ENCODE data around the gene TRAPPC12.
"Not testable (repeated sequence)": the region's sequence is repeated elsewhere in the genome, so short reads cannot be mapped to it uniquely, and the experiment has no call there.

The TRAPPC12 gene

DNA sequence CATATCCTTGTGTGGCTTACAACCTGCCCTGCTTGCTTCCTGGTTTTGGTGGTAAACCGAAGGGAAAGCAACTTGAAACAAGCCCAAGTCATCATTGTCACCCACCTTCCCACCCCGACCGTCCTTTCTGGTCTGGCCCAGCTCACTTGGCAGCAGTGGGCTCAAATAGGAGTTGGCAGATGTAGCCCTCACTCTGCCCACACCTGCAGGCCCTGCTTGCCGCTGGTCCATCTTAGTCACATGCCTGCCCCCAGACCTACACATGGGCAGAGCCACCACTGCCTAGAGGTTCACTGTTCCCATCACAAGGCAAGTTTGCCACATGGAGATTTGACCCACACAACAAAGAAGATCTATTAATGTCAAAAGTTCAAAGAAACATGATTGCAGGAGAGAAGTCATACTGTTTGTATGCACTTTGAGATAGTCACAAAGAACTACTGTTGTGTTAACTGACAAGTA, 11.2 kb upstream of the TRAPPC12 start:
- DNase-seq, result no peak
- intact Hi-C loops (cut with DNase I), result no loop called here

DNA sequence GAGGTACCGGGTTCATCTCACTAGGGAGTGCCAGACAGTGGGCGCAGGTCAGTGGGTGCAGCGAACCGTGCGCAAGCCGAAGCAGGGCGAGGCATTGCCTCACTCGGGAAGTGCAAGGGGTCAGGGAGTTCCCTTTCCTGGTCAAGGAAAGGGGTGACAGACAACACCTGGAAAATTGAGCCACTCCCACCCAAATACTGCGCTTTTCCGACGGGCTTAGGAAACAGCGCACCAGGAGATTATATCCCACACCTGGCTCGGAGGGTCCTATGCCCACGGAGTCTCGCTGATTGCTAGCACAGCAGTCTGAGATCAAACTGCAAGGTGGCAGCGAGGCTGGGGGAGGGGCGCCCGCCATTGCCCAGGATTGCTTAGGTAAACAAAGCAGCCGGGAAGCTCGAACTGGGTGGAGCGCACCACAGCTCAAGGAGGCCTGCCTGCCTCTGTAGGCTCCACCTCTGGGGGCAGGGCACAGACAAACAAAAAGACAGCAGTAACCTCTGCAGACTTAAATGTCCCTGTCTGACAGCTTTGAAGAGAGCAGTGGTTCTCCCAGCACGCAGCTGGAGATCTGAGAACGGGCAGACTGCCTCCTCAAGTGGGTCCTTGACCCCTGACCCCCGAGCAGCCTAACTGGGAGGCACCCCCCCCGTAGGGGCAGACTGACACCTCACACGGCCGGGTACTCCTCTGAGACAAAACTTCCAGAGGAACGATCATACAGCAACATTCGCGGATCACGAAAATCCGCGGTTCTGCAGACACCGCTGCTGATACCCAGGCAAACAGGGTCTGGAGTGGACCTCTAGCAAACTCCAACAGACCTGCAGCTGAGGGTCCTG, 9.9 kb upstream of the TRAPPC12 start:
- DNase-seq; intact Hi-C loops (cut with DNase I): not testable (repeated sequence)

DNA sequence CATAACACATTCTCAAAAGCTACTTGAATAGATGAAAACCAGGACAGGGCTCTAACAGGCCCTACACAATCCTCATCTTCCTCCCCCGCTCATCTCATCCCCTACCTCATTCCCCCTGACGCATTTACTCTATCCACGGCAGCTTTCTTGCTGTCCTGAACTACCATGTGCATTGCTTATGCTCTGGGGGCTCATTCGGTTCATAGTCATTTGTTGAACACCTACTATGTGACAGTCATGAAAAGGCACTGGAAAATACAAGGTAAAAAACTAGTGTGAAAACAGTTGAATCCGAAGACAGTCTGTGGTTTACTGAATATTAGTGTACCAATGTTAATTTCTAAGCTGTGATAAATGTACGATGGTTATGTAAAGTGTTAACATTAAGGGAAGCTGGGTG, 2.7 kb upstream of the TRAPPC12 start:
- DNase-seq, result no peak
- intact Hi-C loops (cut with DNase I), result loop anchor here (5.0 kb wide), 1 partner anchor 180 kb away; the partner anchor contains the start of gene RNASEH1

DNA sequence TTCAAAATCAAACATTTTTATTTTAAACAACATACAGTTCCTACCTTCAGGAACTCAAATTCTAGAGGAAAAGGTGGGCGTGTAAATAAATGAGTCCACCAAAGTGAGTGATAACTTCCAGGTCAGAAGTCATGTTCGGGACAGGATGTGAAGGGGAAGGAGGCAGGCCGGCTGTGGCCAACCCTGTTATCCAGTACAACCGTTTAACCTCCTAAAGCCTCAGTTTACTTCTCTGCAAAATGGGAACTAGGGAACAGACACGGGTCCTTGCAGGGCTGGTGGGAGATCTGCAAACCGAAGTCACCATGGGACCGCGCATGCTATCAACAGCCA, 2.2 kb upstream of the TRAPPC12 start:
- DNase-seq, result peak in 1 of 10 donors; percentile 81
- intact Hi-C loops (cut with DNase I), result loop anchor here (5.0 kb wide), 1 partner anchor 180 kb away; the partner anchor contains the start of gene RNASEH1

DNA sequence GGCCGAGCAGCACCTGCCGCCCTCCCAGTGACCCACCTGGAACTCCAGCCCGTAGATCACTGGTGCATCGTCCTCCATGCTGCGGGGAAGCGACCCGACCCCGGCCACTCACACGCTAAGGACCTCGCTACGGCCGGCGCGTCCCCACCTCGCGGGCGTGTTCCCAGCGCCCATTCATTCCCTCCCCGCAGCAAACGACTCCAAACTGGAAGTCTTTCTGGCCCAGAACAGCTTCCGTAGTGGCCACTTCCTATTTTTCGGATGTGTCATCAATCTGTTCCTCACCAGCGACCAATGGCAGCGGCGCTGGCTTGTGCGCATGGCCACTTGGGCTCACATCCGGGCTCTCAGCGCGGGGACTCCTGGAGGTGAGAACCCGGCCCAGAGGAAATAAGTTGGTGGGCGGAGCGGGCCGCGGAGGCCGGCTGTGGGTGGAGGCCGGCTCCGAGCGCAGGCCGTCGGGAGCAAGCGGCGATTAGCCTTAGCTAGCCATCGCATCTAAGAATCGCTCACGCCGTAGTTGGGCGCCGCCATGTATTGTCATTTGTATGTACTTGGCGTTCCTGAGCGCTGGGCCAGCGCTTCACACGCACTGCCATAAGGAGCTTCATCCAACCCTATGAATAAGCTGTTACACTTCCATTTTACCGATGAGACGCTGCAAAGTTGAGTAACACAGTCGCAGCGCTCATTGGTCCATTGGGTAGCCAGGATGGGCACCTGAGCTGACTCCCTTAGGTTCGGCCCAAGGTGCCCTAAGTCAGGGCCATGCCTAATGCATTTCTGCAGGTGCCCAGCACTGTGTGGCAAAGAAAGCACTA, 1.7 kb upstream of the TRAPPC12 start, which contains the start of gene EIPR1:
TSS of gene EIPR1 (minus strand) at position 207 of the 821 bp plus-strand sequence. CDS start at position 78, 129 bp downstream.
- intact Hi-C loops (cut with DNase I), result loop anchor here (2.0 to 5.0 kb wide), 2 partner anchors 179 to 197 kb away; partner anchors contain the start of genes RNASEH1 and RPS7
- peak; percentile 95 to 100 (median 98) for DNase-seq

DNA sequence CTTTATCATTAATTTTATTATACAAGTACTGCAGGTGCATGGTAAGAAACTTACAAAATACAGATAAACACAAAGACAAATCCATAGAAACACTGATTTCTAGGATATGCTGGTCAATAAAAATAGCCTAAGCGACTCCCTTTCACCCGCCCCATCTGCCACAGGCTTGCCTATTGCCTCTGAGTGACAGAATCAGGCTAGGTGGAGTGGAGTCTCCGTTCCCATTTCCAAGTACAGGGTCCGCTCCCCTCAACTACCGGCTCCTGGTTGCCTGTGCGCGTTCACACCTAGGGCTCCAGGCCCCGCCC, 201 bp upstream of the TRAPPC12 start:
- intact Hi-C loops (cut with DNase I), result loop anchor here (2.0 to 5.0 kb wide), 2 partner anchors 178 to 196 kb away; partner anchors contain the start of genes RNASEH1 and RPS7
- DNase-seq, result no peak

DNA sequence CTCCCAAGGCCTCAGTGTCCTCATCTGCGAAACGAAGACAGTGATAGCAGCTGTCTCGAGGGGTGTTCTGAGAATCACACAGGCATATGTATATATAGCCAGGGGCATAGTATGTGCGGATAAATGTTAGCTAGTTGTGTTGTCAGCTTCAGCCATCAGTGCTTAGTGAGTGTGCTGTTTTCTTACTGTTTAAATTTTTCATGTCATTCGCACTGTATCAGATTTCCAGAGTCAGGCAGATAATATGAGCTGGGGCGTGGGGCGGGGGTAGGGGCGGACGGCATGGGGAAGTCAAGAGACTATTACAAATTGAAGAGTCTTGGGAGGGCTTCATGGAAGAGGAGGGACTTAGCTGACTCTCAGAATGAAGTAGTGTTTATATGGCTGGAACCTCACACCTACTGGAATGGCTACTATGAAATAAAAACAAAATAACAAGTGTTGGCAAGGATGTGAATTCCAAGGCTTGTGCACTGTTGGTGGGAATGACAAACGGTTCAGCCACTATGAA, 7.0 kb downstream of the TRAPPC12 start:
- intact Hi-C loops (cut with DNase I), result no loop called here

DNA sequence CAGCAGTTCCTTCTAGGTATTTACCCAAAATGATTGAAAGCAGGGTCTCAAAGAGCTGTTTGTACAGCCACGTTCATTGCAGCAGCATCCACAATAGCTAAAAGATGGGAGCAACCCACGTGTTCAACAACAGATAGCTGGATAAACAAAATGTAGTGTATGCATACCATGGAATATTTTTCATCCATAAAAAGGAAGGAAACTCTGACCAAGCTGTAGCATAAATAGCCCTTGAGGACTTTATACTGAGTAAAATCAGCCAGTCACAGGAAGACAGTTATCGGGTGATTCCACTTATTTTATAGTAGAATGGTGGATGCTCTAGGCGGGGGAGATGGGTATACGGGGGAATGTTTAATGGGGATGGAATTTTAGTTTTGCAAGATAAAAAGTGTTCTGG, 7.5 kb downstream of the TRAPPC12 start:
- no peak for DNase-seq
- intact Hi-C loops (cut with DNase I), result no loop called here

More for the DNA sequence above, 7.0 kb downstream of the TRAPPC12 start:
- no peak for DNase-seq

DNA sequence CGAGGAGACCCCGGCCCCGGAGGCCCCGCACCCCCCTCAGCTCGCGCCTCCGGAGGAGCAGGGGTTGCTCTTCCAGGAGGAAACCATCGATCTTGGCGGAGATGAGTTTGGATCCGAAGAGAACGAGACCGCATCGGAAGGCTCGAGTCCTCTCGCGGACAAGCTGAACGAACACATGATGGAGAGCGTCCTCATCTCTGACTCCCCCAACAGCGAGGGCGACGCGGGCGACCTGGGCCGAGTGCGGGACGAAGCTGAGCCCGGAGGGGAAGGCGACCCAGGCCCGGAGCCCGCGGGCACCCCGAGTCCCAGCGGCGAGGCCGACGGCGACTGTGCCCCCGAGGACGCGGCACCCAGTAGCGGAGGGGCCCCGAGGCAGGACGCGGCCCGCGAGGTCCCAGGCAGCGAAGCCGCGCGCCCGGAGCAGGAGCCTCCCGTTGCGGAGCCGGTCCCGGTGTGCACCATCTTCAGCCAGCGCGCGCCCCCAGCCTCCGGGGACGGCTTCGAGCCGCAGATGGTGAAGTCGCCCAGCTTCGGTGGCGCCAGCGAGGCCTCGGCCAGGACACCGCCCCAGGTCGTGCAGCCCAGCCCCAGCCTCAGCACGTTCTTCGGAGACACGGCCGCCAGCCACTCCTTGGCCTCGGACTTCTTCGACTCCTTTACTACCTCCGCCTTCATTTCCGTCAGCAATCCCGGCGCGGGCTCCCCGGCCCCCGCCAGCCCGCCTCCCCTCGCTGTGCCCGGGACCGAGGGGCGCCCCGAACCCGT, 8.3 kb downstream of the TRAPPC12 start:
- intact Hi-C loops (cut with DNase I), result no loop called here
- DNase-seq, result peak in 2 of 10 donors; percentile 73 to 86

DNA sequence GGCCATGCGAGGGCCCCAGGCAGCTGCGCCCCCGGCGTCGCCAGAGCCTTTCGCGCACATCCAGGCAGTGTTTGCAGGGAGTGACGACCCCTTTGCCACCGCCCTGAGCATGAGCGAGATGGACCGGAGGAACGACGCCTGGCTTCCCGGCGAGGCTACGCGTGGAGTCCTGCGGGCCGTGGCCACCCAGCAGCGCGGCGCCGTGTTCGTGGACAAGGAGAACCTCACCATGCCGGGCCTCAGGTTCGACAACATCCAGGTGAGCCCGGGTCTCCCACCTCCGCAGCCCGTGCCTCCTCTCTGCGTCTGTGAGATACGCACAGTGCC, 8.9 kb downstream of the TRAPPC12 start:
- intact Hi-C loops (cut with DNase I), result no loop called here

DNA sequence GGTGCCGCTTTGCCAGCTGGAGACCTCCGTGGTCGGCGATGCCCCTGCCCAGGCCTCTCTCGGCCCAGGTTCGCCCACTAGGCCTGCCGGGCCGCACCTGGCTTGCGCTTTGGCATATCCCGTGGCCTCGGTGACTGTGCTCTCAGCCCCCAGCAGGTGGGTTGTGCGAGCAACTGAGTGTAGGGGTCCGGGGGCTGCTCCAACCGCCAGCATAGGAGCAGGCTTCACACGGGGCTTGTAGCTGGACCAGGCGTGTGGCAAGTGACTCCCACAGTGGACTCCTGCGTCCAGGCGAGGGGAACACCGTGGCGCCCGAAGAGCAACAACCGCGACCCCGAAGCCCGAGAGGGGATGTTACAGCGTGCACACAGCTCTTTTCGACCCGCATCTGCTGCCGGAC, 9.7 kb downstream of the TRAPPC12 start:
- intact Hi-C loops (cut with DNase I), result no loop called here

More for the DNA sequence above, 8.9 kb downstream of the TRAPPC12 start:
- no peak for DNase-seq

DNA sequence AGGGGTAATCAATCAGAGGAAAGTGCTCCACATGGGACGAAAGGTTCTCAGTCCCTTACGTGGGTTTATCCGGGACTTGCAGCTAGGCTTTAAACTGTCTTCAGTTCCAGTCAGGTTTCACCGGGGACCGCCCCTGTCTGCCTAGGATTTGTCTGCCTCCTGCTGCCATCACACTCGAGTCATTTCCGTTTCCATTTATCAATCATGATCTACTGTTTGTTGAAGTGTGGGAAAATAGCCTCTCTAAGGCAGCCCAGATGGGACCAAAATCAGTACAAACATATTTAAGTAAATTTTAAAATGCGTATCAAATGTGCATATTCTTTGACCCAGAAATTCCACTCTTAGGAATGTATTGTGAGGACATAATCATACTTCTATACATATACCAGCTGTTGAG, 10.5 kb downstream of the TRAPPC12 start:
- DNase-seq, result no peak

More for the DNA sequence above, 9.7 kb downstream of the TRAPPC12 start:
- DNase-seq, result peak in 1 of 10 donors; percentile 68

DNA sequence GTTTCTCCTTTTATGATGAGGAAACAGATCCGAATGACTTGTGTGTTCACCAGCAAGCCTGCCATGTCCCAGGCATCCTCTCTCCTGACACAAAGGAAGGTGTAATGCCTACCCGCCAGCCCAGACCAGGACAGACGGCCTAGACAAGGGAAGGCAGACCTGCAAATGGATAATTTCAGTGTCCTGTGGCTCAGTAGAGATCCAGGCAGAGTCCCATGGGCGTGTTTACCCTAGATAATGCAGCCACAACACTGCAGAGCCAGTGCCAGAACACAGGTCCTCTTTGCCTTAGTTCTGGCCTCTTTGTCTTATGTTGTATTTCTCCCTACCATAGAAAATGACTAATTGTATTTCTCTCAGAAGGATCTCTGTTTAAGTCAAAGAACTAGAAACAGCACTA, 12.7 kb downstream of the TRAPPC12 start:
- DNase-seq, result no peak
- intact Hi-C loops (cut with DNase I), result no loop called here

More for the DNA sequence above, 10.5 kb downstream of the TRAPPC12 start:
- intact Hi-C loops (cut with DNase I), result no loop called here

DNA sequence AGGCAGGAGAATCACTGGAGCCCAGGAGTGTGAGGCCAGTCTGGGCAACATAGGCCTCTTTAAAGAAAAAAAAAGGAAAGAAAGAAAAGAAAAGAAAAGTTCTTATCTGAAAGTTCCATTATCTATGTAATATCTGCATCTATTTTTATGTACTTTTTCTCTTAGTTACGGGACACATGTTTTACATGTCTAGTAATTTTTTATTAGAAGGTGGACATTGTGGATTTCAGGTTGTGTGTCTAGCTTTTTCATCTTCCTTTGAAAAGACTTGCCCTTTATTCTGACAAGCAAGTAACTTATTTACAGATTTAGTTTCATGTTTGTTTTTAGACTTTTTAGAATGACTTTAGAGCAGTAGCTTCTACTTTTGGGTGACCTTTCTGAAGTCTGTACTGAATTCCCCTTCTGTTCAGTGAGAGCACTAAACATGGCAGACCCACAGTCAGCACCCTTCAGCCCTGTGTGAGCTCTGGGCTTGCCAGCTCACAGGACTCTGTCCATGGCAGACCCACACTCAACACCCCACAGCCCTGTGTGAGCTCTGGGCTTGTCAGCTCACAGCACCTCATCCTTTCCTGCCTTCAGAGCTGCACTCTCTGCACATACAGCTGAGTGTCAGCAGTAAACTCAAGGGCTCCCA, 17.5 kb downstream of the TRAPPC12 start:
- intact Hi-C loops (cut with DNase I), result no loop called here
- DNase-seq, result peak in 1 of 10 donors; percentile 74

DNA sequence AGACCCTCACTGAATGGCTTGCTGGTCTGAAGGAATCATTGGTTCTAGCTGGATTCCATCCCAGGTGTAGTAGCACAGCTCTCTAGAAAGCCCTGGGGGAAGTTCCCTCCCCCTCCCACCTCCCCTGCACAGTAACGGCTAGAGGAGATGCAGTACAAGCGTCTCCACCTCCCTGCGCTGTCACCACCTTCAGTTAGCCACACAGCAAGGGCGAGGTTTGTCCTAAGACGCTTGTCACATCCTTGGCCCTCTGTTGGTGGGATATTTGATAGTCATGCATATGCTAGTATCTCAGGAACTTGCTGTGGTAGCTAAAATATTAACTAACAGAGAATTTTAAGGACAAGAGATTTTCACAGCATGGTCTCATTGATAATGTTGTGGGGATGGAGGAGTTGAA, 19.4 kb downstream of the TRAPPC12 start:
- no peak for DNase-seq
- intact Hi-C loops (cut with DNase I), result no loop called here

DNA sequence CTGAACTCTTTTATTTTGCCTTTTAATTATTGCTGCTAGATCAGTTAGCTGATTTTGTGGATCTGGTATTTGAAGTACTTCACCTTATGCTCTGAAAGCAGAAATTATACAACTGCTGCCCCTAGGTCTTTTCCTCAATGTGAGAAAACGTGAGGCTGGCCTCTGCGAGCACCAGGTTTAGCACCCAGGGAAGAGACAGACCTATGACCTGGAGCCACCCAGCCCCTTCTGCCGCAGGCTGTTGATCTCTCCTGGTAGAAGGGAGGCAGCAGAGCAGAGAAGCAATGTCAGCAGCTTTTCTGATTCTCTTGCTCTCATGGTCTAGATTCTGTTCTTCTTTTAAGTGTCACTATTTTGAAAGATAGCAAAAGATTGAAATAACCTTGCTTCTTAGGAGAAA, 19.9 kb downstream of the TRAPPC12 start:
- no peak for DNase-seq

DNA sequence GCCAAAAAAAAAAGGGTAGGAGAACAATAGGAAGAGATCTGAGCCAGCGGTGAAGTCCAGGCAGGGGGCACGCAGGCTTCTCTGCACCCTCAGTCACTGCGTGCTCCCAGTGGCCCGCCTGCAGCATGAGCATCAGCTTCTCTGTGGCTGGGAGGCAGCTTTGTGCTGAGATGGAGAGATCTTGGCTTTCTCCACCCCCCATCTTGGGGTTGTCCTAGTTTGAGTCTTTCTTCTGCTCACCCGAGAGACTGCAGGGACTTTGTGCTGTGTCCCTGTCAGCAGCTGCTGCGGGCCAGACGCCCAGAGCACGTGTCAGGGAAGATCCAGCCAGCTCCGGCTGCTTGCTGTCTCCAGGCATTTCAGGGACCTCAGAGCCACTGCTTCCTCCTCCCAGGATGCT, 20.3 kb downstream of the TRAPPC12 start:
- intact Hi-C loops (cut with DNase I), result no loop called here
- DNase-seq, result peak; percentile 78 to 98 (median 85)

More for the DNA sequence above, 19.9 kb downstream of the TRAPPC12 start:
- intact Hi-C loops (cut with DNase I), result no loop called here

DNA sequence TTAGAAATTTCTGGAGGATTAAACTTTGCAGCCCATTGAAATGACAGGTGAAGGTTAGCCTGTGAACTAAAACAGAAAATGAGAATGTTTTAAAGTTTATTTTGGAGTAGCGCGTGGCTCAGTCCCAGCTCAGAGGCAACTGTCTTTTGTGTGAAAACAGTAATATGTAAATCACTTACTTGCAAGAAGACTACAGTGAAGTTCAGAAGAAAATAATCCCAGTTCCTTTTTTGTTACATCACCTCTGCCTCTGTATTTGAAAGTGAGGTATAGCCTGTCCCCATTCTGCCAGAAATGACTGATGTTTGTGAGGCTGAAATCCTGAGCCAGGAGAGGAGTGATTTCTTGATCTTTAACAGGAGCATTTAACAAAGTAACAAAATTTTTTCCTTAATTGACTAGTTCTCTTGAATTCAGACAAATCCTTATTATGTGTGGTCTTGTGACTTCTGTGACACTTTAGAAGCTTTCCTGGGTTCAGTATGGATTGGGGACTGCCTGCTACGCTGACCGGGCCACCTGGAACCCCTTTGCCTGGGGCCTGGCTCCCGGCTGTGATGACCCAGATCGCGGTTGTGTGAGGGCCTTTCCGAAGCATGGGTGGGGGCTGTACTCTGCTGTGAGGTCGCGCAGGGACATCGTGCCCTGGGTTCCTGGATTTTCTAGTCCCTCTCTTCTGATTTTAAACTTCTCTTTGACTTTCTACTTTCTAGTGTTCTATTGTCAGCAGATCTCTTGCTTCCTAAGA, 24.3 kb downstream of the TRAPPC12 start:
- no peak for DNase-seq
- intact Hi-C loops (cut with DNase I), result no loop called here

DNA sequence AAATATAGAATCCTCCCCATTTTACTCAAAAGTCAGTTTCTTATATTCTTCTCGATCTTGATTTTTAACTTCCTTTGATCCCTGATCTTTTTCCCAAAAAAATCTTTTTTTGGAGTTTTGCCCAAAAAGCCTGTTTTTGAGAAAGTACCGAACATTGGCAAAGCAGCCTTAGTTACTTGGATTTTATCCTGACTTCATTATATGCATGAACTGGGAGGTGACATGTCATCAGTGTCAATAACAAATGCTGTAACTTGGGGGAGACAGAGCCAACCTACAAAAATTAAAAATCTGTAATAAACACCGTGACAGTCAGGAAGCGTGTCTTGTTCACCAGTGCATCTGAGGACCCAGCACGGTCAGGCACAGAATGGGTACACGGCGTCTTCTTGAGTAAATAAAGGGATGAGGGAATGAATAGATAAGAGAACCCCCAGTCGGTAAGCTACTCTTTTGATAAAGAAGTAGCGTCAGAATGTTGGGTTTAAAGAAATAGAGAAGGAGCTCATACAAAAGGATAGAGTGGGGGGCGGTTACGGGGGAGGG, 24.9 kb downstream of the TRAPPC12 start:
- DNase-seq, result no peak
- intact Hi-C loops (cut with DNase I), result no loop called here

Measured in posterior cingulate gyrus (tissue), 11 donors.